NCI-H774 (cell line): Measurements from ENCODE around the gene ESRRG.

ENCODE experiments used
- DNase-seq: peaks from one replicate; lab custom pipeline; 2025; lab: John Stamatoyannopoulos, UW

ESRRG gene

DNA sequence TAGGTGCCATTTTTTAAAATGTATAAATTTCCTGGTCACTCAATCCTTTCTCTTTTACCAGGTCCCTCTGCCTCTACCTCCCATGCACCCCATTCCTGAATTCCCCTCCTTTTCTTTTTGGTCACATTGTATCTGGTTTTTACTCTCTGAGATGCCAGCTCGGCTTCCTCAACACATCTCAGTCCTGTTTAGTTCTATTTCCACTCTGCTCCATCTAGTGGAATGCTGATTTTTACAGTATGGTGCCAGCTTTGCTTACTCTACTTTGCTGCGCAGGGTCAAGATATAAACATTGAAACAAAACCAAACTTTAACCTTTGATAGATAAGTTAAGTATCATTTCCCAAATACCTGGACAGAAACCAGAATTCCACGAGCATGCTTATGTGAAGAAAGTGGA is 96.0 kb downstream of the ESRRG start:
- DNase-seq: no peak

DNA sequence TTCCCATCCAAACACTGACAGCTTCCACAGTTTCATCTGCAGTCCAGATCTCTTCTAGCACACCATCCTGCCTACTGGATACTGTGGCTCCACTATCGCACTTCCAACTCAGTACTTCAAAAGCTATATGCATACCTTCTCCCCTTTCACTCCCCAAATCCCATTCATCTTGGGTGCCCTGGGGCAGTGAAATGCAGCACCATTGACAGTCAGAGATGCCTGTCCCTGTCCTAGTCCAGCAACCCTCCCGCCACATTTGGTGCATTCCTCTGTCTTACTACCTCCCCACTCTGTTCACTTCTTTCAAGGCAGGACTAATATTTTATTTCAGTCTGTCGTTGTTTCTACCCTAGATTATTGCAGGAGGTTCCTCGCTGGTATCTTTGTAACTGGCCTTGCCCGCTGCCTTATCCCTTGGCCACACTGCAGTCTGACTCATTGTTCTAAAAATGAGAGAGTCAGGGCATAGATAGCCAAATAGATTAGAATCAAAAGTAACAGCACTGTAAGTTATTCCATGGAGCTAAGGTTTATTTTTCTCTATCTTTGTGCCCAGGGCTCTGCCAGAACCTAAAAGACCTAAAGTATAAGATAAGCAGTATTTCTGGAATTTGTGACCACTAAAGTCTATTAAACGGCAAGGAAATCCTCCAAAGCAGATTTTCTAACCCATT is 96.7 kb downstream of the ESRRG start:
- no peak for DNase-seq

DNA sequence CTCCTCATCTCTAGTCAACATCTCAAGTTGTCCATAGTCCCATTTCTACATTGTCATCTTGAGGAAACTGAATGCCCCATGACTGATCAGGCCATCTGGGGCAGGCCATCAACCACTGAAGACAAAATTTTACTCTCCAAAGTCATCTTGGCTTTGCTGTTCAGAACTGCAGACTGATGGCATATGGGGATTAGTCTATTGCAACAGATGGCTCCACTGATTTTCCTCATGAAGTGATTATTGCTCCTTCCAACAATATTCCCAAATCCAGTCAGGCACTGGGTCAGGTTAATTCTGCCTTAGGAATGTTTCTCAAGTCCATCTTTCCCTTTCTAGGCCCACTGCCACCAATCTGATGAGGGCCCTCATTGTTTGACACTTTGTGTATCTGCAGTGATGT is 101.7 kb downstream of the ESRRG start:
- DNase-seq: no peak

DNA sequence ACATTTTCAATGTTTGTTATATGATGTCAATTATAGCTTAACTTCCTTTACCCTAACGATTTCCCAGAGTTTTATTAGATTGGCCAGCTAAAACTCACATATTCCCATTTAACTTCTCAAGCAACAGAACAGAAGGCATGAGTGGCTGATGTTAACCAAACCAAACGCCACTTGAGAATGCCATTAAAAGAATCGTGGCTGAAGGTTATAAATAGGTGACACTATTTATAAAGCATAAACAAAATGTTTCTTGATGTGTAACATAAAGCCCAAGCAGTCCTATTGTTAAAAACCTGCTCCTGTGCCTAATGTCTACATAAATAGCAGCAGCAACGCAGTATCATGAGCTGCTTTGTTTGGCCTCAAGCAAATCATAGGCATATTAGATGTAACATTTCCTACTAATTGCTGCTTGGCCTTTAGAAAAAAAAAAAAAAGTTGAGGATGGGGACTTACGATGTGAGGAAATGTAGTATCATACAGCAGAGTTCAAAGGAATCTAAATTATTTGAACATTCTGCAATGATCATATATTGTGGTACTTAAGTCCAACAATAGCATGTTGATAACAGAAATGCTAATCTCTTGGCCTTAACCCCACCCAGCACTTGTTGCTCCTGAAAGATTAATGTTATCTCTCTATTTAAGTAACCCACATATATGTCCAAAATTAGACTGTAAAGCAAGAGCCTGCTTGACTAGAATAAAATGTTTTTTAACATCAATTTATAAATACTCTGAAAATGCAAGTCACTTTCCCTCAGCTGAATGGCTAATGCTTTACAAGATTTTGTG is 106.0 kb downstream of the ESRRG start:
- peak; percentile 30 for DNase-seq

DNA sequence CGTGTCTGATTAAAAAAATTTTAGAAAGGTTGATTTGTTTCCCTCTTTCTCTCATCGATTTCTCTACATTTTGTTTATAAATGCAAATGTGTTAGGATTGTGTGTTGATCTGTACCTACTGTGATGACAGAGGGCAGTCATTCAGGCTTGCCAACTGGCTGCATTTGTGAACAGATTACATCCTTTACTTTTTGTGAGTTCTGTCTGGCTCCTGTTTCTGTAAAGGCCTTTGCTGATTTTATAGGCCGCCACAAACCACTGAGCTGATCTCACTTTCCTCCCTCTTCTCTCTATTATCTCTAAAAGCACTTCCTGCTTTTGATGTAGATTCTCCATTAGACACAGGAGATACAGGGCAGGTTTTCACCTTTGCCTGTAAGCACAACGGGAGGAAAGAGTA is 106.8 kb downstream of the ESRRG start:
- DNase-seq: no peak

DNA sequence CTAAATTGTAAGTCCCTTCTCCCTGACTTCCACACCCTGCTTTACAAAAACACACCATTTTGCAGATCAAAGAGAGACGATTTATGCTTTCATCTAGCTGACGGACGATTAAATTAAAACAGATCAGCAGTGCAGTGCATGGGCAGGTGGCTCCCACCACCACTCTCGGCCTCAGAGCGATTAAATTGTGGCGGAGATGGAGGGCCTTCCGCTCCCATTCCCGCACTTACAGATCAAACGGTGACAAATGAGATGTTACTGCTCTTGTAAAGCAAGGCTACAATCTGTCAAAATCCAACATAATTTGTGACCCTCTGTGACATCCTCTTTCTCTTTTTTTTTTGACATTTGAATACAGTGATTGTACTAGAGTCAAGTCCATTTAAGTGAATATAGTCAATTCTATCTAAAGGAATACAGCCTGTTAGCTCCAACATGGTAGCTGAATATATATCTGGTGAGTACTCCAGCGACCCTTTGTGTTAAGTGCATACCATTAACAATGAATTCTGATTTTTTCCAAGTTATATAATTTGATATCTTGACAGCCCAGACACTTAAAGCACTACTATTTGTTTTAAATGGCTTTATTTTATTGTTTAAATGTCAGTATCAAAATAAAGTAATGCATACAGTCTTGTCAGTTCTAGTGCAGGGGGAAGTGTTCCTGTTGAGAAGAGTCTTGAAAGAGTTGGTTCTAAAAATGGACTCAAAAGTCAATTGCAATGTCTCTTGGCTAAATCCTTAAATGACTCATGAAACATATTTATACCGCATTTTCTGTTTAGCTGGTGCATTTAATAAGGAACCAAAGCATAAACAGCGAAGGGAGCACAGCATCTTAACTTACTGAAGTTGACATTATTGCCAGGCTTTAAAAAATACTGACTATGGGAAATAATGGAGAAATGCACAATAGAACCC is 109.0 kb downstream of the ESRRG start:
- DNase-seq: no peak

DNA sequence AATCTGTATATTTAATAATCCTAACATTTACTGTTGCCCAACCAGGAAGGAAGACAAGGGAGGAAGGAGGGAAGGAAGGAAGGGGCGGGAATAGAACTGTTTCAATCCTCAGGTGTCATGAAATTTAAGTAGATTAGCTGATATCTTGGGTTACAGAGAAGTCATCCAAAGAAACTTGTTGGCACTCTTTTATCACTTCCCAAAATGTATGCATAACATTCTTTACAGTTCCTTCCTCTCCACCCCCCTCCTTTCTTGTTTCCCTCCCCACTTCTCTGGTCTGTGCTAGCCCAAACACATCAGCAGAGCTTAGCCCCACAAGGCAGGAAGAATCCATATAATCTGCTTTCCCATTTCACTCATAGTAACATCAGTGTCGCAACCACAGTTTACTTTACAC is 110.9 kb downstream of the ESRRG start:
- DNase-seq: no peak

DNA sequence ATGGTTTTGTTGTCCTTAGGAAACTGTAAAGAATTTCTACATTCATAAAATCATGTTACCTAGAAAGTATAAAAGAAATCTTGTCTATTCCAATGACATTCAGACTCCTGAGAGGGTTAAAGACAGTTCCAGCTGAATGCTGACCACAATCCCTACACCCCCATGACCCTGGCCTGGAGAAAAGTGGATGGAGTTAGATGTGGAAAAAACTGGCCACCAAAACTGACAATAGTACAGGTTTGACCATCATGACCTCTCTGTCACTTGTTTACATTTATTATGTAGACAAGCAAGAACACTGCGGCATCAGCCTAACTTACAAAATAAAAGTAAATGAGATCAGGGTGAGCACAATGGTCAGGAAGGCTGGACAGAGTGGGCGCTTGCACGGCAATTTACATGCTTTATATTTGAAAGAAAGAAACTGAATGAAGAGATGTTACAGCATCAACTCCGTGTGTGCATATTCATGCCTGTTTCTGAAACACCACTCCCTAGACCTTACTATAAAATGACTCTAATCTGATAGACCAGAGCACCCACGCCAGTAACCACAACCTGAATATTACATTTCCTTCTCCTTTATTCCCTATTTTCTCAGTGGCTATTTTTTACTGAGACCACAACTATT is 116.0 kb downstream of the ESRRG start:
- no peak for DNase-seq

DNA sequence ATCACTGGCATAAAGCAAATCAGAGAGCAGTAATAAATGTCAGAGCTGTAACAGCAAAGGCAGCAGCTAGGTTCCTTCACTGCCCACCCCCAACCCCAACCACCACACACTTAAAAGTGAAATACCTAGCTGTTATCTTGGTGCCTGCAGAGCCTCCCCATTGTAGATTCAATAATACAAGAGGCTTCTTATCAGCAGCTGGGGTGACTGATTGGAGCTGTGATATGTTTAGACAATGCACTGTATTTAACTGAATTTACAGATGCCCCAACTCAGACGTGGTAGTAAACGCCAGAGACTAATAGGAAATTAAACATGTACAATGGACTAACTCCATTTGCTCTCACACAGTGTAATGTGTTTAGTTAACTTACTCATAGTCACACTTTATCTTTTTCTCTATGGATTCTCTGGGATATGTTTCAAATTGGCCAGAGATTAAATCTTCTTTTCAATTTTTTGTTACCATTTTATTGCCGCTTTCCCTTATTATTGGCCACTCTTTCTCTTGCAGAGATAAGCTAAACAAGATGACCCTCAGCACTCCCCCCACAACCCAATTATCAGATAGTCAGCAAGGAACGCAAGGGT is 117.1 kb downstream of the ESRRG start:
- no peak for DNase-seq

DNA sequence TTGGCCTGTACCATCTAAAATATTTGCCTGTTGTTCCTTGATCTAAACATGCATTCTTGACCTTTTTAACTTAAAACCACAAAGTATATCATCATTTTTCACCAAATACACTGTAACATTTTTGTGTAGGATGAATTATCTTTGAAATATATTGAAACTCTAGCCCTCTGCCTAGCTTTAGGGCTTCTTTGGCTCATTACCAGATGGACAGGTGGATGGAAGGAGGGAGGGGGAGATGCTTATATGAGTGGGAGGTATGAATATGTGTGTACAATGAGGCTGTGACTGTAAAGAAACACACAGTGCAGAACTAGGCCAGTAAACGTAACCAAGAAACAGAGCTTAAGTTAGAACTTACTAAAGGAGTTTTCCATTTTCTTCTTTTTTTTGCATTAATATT is 118.5 kb downstream of the ESRRG start:
- DNase-seq: no peak

DNA sequence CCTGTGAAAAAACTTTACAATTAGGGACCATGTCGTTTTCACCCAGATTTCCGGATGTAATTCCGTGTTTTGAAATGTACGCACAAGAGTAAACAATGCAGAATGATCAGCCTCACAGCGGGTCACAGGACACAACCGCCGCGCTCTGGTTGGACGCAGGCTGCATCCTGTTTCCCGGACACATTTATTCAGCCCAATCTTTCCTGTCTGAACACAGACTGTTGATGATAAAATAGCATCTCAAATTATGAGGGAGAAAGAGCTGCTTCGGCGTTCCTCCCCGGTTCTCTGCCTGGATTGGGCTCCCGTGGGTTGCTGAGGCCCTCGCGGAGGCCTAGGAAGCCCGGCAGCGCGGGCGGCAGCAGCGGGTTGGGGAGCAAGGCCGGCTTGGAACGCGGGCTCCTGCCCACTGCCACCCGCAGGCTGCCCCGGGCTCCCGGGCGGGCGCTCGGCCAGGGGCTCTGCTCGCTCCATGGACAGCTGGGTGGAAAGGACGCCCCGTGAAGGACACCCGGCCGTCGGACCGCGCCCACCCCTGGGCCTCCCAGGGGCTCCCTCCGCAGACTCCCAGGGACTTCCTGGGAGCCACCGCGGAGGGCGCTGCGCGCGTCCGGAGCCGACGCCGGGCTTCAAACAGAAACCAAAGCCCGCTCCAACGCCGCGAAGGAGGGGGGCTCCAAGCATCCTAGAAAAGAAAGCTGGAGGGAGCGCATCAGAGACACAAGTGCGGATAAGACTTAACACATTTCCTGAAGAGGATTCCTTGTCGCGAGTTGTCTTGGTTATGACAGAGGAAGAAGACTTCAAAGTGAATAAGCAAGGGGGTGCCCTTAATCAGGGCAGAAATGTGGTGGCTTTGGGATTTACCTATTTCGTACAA is 122.3 kb downstream of the ESRRG start:
- DNase-seq: peak; percentile 83

DNA sequence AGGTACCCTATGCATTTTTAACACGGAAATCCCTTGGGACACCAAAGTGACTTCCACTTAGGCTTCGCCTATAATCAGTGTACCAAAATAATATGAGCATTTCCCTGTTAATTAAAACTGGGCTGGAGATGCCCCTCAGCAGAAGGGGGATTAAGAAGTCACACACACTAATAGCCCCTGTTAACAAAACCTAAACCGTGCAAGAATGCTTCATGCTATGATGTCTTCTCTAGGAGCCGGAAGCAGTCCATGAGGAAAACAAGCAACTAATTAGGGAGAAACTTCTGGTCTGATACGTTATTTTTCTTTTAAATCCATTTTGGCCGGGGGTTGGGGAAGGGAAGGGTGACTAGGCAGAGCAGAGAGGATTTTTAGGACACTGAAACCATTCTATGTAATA is 123.4 kb downstream of the ESRRG start:
- no peak for DNase-seq

DNA sequence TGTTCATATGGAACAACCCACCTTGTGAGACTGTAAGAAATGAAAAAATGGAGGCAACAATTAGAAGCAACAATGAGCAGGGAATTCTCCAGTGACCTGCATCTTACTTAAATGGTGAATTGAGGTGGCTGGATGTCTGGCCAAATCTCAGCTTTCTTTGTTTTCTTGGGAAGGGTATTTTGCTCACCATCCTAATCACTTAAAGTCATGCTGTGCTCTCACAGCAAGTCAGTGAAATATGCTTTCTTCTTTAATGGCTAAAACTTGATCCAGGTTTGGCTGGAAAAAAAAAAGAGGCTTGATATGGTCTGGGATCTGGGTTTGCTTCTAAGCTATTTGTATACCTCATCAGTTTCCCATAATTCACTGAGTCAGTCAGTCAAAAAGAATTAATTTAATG is 124.8 kb downstream of the ESRRG start:
- DNase-seq: no peak

DNA sequence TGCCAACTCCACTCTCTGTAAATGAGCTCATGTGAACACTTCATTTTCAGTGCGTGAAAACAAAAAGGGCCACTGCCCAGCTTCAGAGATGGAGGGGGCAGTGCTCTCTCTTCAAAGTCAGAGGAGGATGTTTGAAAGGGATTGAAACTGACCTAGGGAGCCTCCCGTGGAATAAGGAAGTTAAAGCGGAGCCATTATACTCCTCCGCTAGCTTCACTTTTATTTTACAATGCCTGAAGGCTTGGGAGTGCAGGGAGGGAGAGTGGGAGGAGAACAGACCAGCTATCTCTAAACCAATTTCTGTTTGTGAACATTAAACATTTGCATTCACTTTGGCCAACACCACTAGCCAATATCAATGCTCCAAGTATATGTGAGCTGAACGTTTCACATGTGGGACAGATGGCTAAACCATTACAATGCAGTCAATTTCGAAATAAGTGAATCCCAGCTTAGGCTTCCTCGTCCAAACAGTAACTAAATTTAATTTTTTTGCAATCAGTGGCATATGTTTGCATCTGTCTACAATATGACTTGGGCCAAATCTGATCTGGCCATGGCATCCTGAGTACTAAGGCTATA is 126.9 kb downstream of the ESRRG start:
- DNase-seq: no peak

DNA sequence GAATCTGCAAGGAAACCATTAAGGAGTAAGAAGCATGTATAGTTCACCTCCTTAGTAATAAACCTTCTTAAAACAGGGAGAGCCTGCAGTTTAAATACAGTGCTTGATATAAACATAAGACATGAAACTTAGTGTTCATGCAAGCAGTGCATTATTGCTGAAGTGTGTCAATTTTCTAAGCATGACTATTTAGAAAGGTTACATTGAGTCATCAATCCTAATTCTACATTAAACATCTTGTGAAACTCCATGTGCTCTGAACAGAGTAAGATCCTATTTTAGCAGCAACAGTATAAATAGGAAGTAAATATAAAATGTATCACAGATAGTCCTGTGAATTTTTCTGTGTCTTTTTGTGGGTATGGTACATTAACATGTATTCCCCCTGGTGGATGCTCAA is 135.5 kb downstream of the ESRRG start:
- no peak for DNase-seq

DNA sequence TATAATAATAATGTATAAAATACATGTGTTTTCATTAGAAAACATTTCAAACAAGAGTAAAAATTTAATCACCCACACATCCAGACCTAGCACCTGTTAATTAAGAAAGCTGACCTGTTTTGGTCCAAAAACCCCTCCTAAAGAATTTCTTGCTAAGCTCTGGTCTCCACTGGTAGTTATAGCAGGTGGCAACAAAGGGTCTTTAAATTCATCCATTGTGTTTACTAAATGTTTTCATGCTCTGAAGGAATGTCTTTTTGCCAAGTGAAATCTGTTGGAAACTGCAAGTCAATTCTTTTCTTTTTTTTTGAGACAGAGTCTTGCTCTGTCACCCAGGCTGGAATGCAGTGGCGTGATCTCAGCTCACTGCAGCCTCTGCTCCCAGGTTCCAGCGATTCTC is 141.1 kb downstream of the ESRRG start:
- DNase-seq: no peak

DNA sequence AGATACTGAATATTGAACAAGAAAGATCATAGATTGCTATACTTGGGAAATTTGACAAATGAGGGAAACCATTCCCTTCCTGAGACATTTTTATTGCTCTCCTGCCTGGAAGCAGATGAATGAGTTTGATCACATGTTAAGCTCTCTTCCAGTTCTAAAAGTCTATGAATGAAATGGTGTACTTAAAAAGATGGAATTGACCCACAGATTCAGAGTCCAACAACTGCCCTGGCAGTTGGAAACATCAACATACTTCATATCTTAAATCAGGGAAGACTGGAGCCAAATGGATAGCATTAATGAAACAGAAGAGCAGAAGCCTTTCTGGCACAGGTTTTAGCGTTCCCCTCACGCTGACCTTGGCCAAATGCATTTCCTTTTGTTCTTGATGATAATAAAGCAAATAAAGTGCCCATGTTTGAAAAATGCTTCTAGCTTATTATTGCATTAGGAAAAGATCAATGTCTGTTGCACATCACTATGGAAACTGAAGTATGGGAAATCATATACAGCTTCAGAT is 142.6 kb downstream of the ESRRG start:
- no peak for DNase-seq

DNA sequence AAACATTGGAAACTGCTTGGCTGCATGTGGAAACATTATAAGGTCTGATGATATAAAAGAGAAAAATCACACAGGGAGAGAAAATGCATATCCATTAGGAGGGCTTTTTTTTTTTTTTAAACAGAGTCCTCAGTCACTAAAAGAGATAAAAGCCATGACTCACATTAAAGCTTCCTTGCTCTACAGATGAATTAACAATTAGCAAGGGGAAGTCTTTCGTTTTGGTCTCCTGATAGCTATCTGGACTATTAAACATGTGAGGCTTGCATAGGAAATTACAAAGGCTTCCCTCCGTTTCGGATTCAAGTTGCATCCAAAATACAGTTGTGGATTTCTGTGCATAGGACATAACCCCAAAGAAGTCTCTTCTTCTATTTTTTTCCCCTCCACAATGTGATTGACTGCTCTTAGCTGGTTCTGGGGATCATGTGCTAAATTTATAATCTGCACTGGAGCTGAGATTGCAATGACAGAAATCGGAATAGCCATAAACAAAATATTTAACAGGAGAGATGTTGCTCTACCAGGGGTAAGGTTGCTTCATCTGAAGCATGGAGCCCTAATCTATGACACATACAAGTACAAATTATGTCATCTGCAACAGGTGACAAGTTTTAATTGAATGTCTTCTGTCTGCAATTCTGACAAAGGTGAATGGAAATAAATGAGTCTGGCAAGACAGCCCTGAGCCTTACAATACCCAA is 146.8 kb downstream of the ESRRG start:
- DNase-seq: no peak

DNA sequence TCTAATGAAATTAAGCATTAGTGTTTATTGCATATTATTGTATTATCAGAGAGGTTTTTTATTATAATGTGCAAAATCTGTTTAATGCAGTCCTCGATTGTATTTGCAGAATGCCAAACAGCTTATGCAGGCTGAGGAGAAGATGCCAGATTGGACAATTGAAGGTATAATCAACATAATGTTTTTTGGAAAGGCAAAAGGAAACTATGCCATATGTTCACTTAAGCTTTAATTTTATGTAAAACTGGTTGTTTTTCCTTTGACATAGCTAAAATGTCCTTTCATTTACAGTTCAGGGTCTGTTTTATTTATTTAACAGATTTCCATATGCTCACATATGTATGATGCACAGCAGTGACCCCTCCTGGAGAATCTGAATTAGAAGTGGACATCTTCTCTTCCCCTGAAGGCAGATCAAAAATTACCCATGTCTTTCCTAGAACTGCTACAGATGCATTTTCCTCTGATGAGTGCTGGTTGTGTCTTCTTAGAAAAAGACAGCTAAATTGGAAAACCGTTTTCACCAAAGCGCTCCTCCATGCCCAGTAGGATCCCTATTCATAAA is 156.5 kb downstream of the ESRRG start:
- no peak for DNase-seq
